Hepatocyte (in vitro differentiated cells): ENCODE results near the gene STRBP. TPM values are rescaled to one million over a fixed set of nuclear protein-coding genes. Genes with fewer than 3 reads are reported as not detected.
"Not testable (repeated sequence)": the region's sequence is repeated elsewhere in the genome, so short reads cannot be mapped to it uniquely, and the experiment has no call there.

ENCODE experiments used
- DNase-seq: peaks from one replicate; pipeline ENCODE4 v3.0.0-alpha.2; 2016; ENCODE audit warnings: low spot score
- H2AFZ ChIP-seq: fragments of 200-600 bp; sonication (generic); 2 replicates; pipeline ENCODE4 v1.6.0; 2016; ENCODE audit warnings: antibody characterized with exemption, mild to moderate bottlenecking
- H3K27ac ChIP-seq: fragments of 200-600 bp; sonication (generic); 2 replicates; pipeline ENCODE4 v1.5.1; 2016; ENCODE audit warnings: mild to moderate bottlenecking
- H3K27me3 ChIP-seq: fragments of 200-600 bp; sonication (generic); 2 replicates; pipeline ENCODE4 v1.6.1; 2016
- H3K36me3 ChIP-seq: fragments of 200-600 bp; sonication (generic); replicated peaks from 2 replicates; pipeline ENCODE4 v1.5.1; 2016; ENCODE audit warnings: low read depth; ENCODE audit not compliant: insufficient read depth
- H3K4me1 ChIP-seq: fragments of 200-600 bp; sonication (generic); 2 replicates; pipeline ENCODE4 v1.5.1; 2016; ENCODE audit warnings: mild to moderate bottlenecking, moderate library complexity; ENCODE audit not compliant: insufficient read depth
- H3K4me2 ChIP-seq: fragments of 200-600 bp; sonication (generic); 2 replicates; pipeline ENCODE4 v1.6.0; 2016
- H3K4me3 ChIP-seq: fragments of 200-600 bp; sonication (generic); 2 replicates; pipeline ENCODE4 v1.5.1; 2016; ENCODE audit warnings: mild to moderate bottlenecking
- H3K79me2 ChIP-seq: fragments of 200-600 bp; sonication (generic); 2 replicates; pipeline ENCODE4 v1.6.0; 2017; ENCODE audit warnings: mild to moderate bottlenecking
- H3K9me2 ChIP-seq: fragments of 200-600 bp; sonication (generic); replicated peaks from 2 replicates; pipeline ENCODE4 v1.6.0; 2017; ENCODE audit warnings: mild to moderate bottlenecking; ENCODE audit not compliant: insufficient read depth
- H3K9me3 ChIP-seq: fragments of 200-600 bp; sonication (generic); 2 replicates; pipeline ENCODE4 v1.5.1; 2016; ENCODE audit warnings: low read depth, mild to moderate bottlenecking
- H4K20me1 ChIP-seq: fragments of 200-600 bp; sonication (generic); 2 replicates; pipeline ENCODE4 v1.6.0; 2016; ENCODE audit warnings: mild to moderate bottlenecking; ENCODE audit not compliant: insufficient read depth, poor library complexity, severe bottlenecking
- CTCF ChIP-seq: fragments of 200-600 bp; sonication (generic); IDR thresholded peaks from 2 replicates; pipeline ENCODE4 v1.5.1; 2016; ENCODE audit warnings: antibody characterized with exemption, mild to moderate bottlenecking; ENCODE audit not compliant: poor library complexity
- EZH2 ChIP-seq: fragments of 200-600 bp; sonication (generic); IDR thresholded peaks from 2 replicates; pipeline ENCODE4 v1.6.1; 2016; ENCODE audit warnings: antibody characterized with exemption, mild to moderate bottlenecking, borderline replicate concordance
- EZH2phosphoT487 ChIP-seq: fragments of 200-600 bp; sonication (generic); IDR thresholded peaks from one replicate; pipeline ENCODE4 v1.6.1; 2018; ENCODE audit warnings: antibody characterized with exemption, mild to moderate bottlenecking, low read depth, moderate library complexity; ENCODE audit not compliant: unreplicated experiment, severe bottlenecking
- WGBS: methylation state at CpG from one replicate; pipeline ENCODE4 v1.1.6; 2016; ENCODE audit warnings: low lambda C conversion rate; ENCODE audit errors: missing lambda C conversion rate; 5-methylcytosine and 5-hydroxymethylcytosine counted together
- polyA plus RNA-seq: library from polyadenylated mRNA; unstranded; fragments of >200 nt; fragmentation: Nextera tagmentation; extraction: Ambion mirVana; gene quantifications from 2 replicates; pipeline ENCODE4 v1.2.1, GENCODE V29; 2016
- total RNA-seq: library from RNA; depleted of rRNA; stranded (reverse); fragments of >200 nt; gene quantifications from 2 replicates; pipeline ENCODE4 v1.2.3, GENCODE V29; 2014

Gene STRBP
- total and polyA plus RNA-seq, 2 experiments from 2014 or later = 26.8 to 27.7 TPM

- H3K9me3 ChIP-seq = no peaks in the 10 kb centered on the region
- peaks cover 74% of the 10 kb centered on the region for H3K79me2 ChIP-seq
- H3K4me1 ChIP-seq = peaks cover 10% of the 10 kb centered on the region
- H3K27me3 ChIP-seq = no peaks in the 10 kb centered on the region
- no peak overlapping the region for H2AFZ ChIP-seq
- no peak overlapping the region for H3K27ac ChIP-seq
- TF ChIP-seq EZH2phosphoT487 (no peak), CTCF (no peak), EZH2 (no peak)
- H3K9me2 ChIP-seq = no peaks in the 10 kb centered on the region
- peak overlapping the region; percentile 15 for H3K4me2 ChIP-seq
- 93% methylated on average over 1 of the region's 1 CpG for WGBS
- H3K36me3 ChIP-seq = no peaks in the 10 kb centered on the region
- H4K20me1 ChIP-seq = no peaks in the 10 kb centered on the region
- no peak for DNase-seq
- no peak overlapping the region for H3K4me3 ChIP-seq
These were observed 16.6 kb downstream of the STRBP start for GRCh38 chr9:123251741-123252140.

- TF ChIP-seq CTCF (no peak), EZH2phosphoT487 (no peak), EZH2 (no peak)
- H3K4me3 ChIP-seq = no peak overlapping the region
- peak; percentile 37 for DNase-seq
- H3K9me2 ChIP-seq = no peaks in the 10 kb centered on the region
- H3K27ac ChIP-seq = peak overlapping the region; percentile 50
- peaks cover 10% of the 10 kb centered on the region for H3K4me1 ChIP-seq
- no peak overlapping the region for H2AFZ ChIP-seq
- no peaks in the 10 kb centered on the region for H4K20me1 ChIP-seq
- peaks cover 73% of the 10 kb centered on the region for H3K79me2 ChIP-seq
- no peaks in the 10 kb centered on the region for H3K9me3 ChIP-seq
- H3K4me2 ChIP-seq = peak overlapping the region; percentile 19
- WGBS = 54% methylated on average over 1 of the region's 1 CpG
- no peaks in the 10 kb centered on the region for H3K36me3 ChIP-seq
- no peaks in the 10 kb centered on the region for H3K27me3 ChIP-seq
These were observed 17.1 kb downstream of the STRBP start for GRCh38 chr9:123251324-123251723.

GRCh38 chr9:123250504-123250903 lies 17.9 kb downstream of the STRBP start:
- Histone ChIP-seq H2AFZ (no peak overlapping the region), H3K36me3 (no peaks in the 10 kb centered on the region), H3K9me2 (no peaks in the 10 kb centered on the region), H3K4me2 (no peak overlapping the region), H3K4me3 (no peak overlapping the region), H3K9me3 (no peaks in the 10 kb centered on the region), H3K4me1 (peaks cover 10% of the 10 kb centered on the region), H3K79me2 (peaks cover 69% of the 10 kb centered on the region), H3K27me3 (no peaks in the 10 kb centered on the region), H4K20me1 (no peaks in the 10 kb centered on the region), H3K27ac (no peak overlapping the region)
- WGBS = 100% methylated on average over 1 of the region's 1 CpG
- no peak for DNase-seq
- TF ChIP-seq EZH2 = no peak
- TF ChIP-seq CTCF = no peak
- no peak for TF ChIP-seq EZH2phosphoT487

- H3K4me3 ChIP-seq = not testable (repeated sequence)
These were observed 19.2 kb downstream of the STRBP start for GRCh38 chr9:123249162-123249561.

More at GRCh38 chr9:123249162-123249561, 19.2 kb downstream of the STRBP start:
- H3K27ac ChIP-seq, H2AFZ ChIP-seq, DNase-seq, H3K27me3 ChIP-seq, H3K9me2 ChIP-seq, H3K4me2 ChIP-seq, H4K20me1 ChIP-seq, H3K36me3 ChIP-seq, H3K9me3 ChIP-seq: not testable (repeated sequence)
- 97% methylated on average over 4 of the region's 4 CpGs for WGBS
- peaks cover 72% of the 10 kb centered on the region for H3K79me2 ChIP-seq
- peaks cover 10% of the 10 kb centered on the region for H3K4me1 ChIP-seq
